Endothelial cell of umbilical vein (primary cell): Measurements from ENCODE around the gene CROCC2. TPM values are rescaled to one million over a fixed set of nuclear protein-coding genes. Genes with fewer than 3 reads are reported as not detected.
A peak's percentile ranks its signal among the peaks of the same experiment; 100 is the strongest.

Experiments used
- BruUV-seq: library from RNA; stranded (reverse); fragments of 400-500 nt; replicated peaks from 2 replicates; lab custom pipeline; 2021; lab: Mats Ljungman, UMichigan
- CTCF ChIA-PET: fragments of 300-600, 350-600 bp; sonication (Branson Sonifier 250); formaldehyde crosslinking; loops from one replicate; lab custom pipeline; 2021; ENCODE audit warnings: antibody characterized with exemption, inconsistent platforms; lab: Charles Lee
- POLR2A ChIA-PET: fragments of 300-600, 350-600 bp; sonication (Branson Sonifier 250); formaldehyde crosslinking; loops from one replicate; lab custom pipeline; 2021; ENCODE audit warnings: antibody characterized with exemption, inconsistent platforms; lab: Charles Lee
- DNase-seq: peaks from one replicate; pipeline ENCODE4 v3.0.0-alpha.2; 2011; ENCODE audit warnings: low read depth, low spot score
- FAIRE-seq: peaks from 2 replicates; lab custom pipeline; 2011; peaks lifted over from hg19 to GRCh38; lab: Jason Lieb, UNC
- H2AFZ ChIP-seq: 2 replicates; pipeline ENCODE4 v1.6.0; 2012; ENCODE audit warnings: low read depth, low read length, control low read depth, inconsistent platforms
- H3K27ac ChIP-seq: 2 replicates; pipeline ENCODE4 v1.5.1; 2011; ENCODE audit warnings: low read depth, mild to moderate bottlenecking, control low read depth, low read length, moderate library complexity; ENCODE audit not compliant: insufficient read depth
- H3K27me3 ChIP-seq, 2 experiments: 2 replicates each; pipeline versions ENCODE4 v1.6.0 to v1.6.1; 2011; ENCODE audit warnings: low read length in 2 of 2, mixed read lengths in 1 of 2; ENCODE audit not compliant: control insufficient read depth in 2 of 2, insufficient read depth in 2 of 2
- H3K36me3 ChIP-seq, 2 experiments: 2 replicates in 1 of 2; 3 replicates in 1 of 2; pipeline ENCODE4 v1.5.1; 2011; ENCODE audit warnings: low read length in 2 of 2, mild to moderate bottlenecking in 1 of 2, moderate library complexity in 1 of 2; ENCODE audit not compliant: control insufficient read depth in 2 of 2, insufficient read depth in 2 of 2; ENCODE audit errors: extremely low read depth in 1 of 2
- H3K4me1 ChIP-seq: 3 replicates; pipeline ENCODE4 v1.5.1; 2011; ENCODE audit warnings: mild to moderate bottlenecking, low read length; ENCODE audit not compliant: control insufficient read depth, insufficient read depth; ENCODE audit errors: extremely low read depth
- H3K4me2 ChIP-seq: 2 replicates; pipeline ENCODE4 v1.6.1; 2011; ENCODE audit warnings: low read length, control low read depth, mixed read lengths; ENCODE audit not compliant: insufficient read depth
- H3K4me3 ChIP-seq, 3 experiments: fragments of 200-600 bp in 1 of 3; sonication (generic), shearing (Covaris generic) in 1 of 3; replicated peaks in 1 of 3; 2 replicates each; pipeline ENCODE4 v1.5.1; 2011 to 2016; ENCODE audit warnings: control low read depth in 3 of 3, low read length in 3 of 3, mild to moderate bottlenecking in 2 of 3, inconsistent platforms in 1 of 3, low read depth in 1 of 3, moderate library complexity in 1 of 3; ENCODE audit not compliant: insufficient read depth in 1 of 3
- H3K79me2 ChIP-seq: 2 replicates; pipeline ENCODE4 v1.6.0; 2012; ENCODE audit warnings: low read length, inconsistent platforms; ENCODE audit not compliant: control insufficient read depth, insufficient read depth
- H3K9ac ChIP-seq: replicated peaks from 2 replicates; pipeline ENCODE3; 2011; ENCODE audit warnings: low read length, control low read depth; ENCODE audit not compliant: insufficient read depth; ENCODE audit errors: extremely low read depth
- H3K9me1 ChIP-seq: replicated peaks from 3 replicates; pipeline ENCODE4 v1.6.0; 2011; ENCODE audit warnings: mild to moderate bottlenecking, low read length; ENCODE audit not compliant: control insufficient read depth, insufficient read depth; ENCODE audit errors: extremely low read depth
- H3K9me3 ChIP-seq: replicated peaks from 2 replicates; pipeline ENCODE4 v1.5.1; 2012; ENCODE audit warnings: low read length, inconsistent platforms; ENCODE audit not compliant: control insufficient read depth, insufficient read depth
- H4K20me1 ChIP-seq: replicated peaks from 2 replicates; pipeline ENCODE3; 2011; ENCODE audit warnings: mild to moderate bottlenecking, low read length; ENCODE audit not compliant: control insufficient read depth, insufficient read depth; ENCODE audit errors: extremely low read depth
- FOS ChIP-seq: IDR thresholded peaks from 2 replicates; pipeline ENCODE4 v1.6.1; 2011; ENCODE audit warnings: mild to moderate bottlenecking, low read length, moderate library complexity, borderline replicate concordance; ENCODE audit not compliant: insufficient read depth
- JUN ChIP-seq: IDR thresholded peaks from 2 replicates; pipeline ENCODE4 v1.6.1; 2011; ENCODE audit warnings: borderline replicate concordance, low read depth; ENCODE audit not compliant: insufficient read length, insufficient read depth
- MAX ChIP-seq: IDR thresholded peaks from 2 replicates; pipeline ENCODE4 v1.6.1; 2011; ENCODE audit not compliant: insufficient read depth, insufficient read length
- POLR2A ChIP-seq: IDR thresholded peaks from 2 replicates; pipeline ENCODE4 v1.6.1; 2012; ENCODE audit warnings: low read depth, mild to moderate bottlenecking, control low read depth, low read length
- dilution Hi-C: fragments of 300-500 bp; cut with MboI; formaldehyde crosslinking; loops from one replicate; pipeline ENCODE4 v1.15.0; 2019; ENCODE audit warnings: low sequenced_read_pairs; ENCODE audit not compliant: extremely low pct_ligation_motif_present
- intact Hi-C: fragments of 100-400 bp; cut with micrococcal nuclease; formaldehyde crosslinking; loops from one replicate; pipeline ENCODE4 v1.10.0; 2022
- polyA plus RNA-seq, 4 experiments: library from polyadenylated mRNA; depleted of rRNA in 3 of 4; stranded (reverse) in 3 of 4; unstranded in 1 of 4; fragments of >200 nt; gene quantifications; 2 replicates each; pipeline versions ENCODE4 v1.2.1 to v1.2.3, GENCODE V29; 2011 to 2012; ENCODE audit warnings: missing spikeins in 1 of 4
- total RNA-seq: library from RNA; stranded (reverse); gene quantifications from 2 replicates; pipeline ENCODE4 v1.2.3, GENCODE V29; 2021

CROCC2 gene
- total and polyA plus RNA-seq, 2 donors (not counting 3 experiments of a cell fraction or from before 2014, with no cell fraction given) = not detected

DNA sequence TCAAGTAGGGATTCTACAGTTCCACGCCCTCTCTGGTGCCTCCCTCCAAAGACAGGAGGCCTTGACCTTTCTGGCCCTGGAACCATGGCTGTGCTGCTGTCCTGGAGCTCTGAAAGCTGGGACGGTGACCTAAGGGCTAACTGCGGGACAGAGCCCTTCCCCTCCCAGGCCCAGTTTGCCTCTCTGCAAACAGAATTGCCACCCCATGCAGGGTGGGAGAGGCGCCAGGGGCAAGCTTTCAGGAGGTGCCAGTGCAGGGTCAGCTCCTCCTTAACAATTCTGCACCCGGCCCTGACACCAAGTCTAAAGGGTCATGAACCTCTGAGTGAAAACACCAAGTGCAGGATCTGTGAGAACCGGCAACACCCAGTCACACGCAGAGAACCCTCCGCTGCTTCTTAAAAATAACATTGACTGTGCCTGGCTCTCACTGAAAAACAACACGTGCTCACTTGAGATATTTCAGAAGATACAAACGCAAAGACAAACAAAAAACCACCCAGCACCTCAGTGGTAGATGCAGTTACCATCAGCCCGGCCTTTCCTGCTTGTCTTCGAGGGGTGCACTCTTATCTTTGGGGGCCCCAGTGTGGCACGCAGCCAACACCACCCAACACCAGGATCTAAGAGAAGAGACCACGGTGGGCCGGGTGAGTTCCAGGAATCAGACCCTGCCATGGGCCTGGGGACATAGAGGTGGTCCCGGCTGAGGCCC lies 91.2 kb downstream of the CROCC2 start:
- Histone ChIP-seq H3K4me2 (no peak overlapping the region), H3K9me1 (no peaks in the 10 kb centered on the region), H3K36me3 (no peaks in the 10 kb centered on the region), H4K20me1 (no peaks in the 10 kb centered on the region), H3K4me1 (peaks cover 15% of the 10 kb centered on the region), H3K9me3 (no peaks in the 10 kb centered on the region), H3K27me3 (no peaks in the 10 kb centered on the region), H3K9ac (no peak overlapping the region), H2AFZ (peak overlapping the region; percentile 56), H3K79me2 (peaks cover 4% of the 10 kb centered on the region), H3K27ac (peak overlapping the region; percentile 80), H3K4me3 (no peak overlapping the region)
- dilution Hi-C loops (no loop called here), intact Hi-C loops (loop anchor here (5.0 to 10.0 kb wide), 3 partner anchors 218 to 640 kb away; partner anchors contain the start of genes ATG4B, DUSP28, RNPEPL1 and THAP4)
- CTCF ChIA-PET = interaction anchor here (1.3 kb wide), 1 partner anchor 13 kb away, joined by 3 read pairs; no protein-coding TSS in a partner anchor
- BruUV-seq = no TSS peak
- POLR2A ChIA-PET = no interaction called here
- no peak for TF ChIP-seq JUN
- TF ChIP-seq MAX = peak; percentile 23
- TF ChIP-seq FOS = no peak
- peak; percentile 72 for FAIRE-seq
- DNase-seq = peak; percentile 64

GRCh38 chr2:240997856-240998705 lies 91.9 kb downstream of the CROCC2 start, which contains the start of gene SNED1:
Gene SNED1, plus strand, starts transcription at chr2:240998618. Its CDS starts 220 bp downstream, at chr2:240998838.
- peaks cover 4% of the 10 kb centered on the region for H3K79me2 ChIP-seq
- intact Hi-C loops = loop anchor here (1.0 to 10.0 kb wide), 4 partner anchors 12 to 639 kb away; partner anchors contain the start of genes ATG4B, DUSP28, RNPEPL1 and THAP4
- H3K4me3 ChIP-seq = peak within 1 kb of the TSS; percentile 42 to 46 (median 42)
- H3K4me2 ChIP-seq = peak within 1 kb of the TSS; percentile 57
- H3K27ac ChIP-seq = peak within 1 kb of the TSS; percentile 80
- peak within 1 kb of the TSS; percentile 90 for H2AFZ ChIP-seq
- H3K4me1 ChIP-seq = peaks cover 12% of the 10 kb centered on the region
- DNase-seq = peak; percentile 93
- FAIRE-seq = peak; percentile 86
- H3K36me3 ChIP-seq = no peaks in the 10 kb centered on the region
- no peaks in the 10 kb centered on the region for H3K9me1 ChIP-seq
- H4K20me1 ChIP-seq = no peaks in the 10 kb centered on the region
- dilution Hi-C loops = no loop called here
- H3K9me3 ChIP-seq = no peaks in the 10 kb centered on the region
- peak within 1 kb of the TSS; percentile 78 for H3K9ac ChIP-seq
- no peaks in the 10 kb centered on the region for H3K27me3 ChIP-seq
- POLR2A ChIA-PET = interaction anchor here (1.0 kb wide), 1 partner anchor 12 kb away, joined by 8 read pairs; no protein-coding TSS in a partner anchor
- no TSS peak for BruUV-seq
- CTCF ChIA-PET = interaction anchor here (0.8 to 1.6 kb wide), 4 partner anchors 9 to 147 kb away, joined by 4 to 12 read pairs (median 4); no protein-coding TSS in a partner anchor
- TF ChIP-seq FOS (no peak), POLR2A (peak; percentile 68)
